ENCODE measurements around the gene ZNF620.
"Not testable (repeated sequence)": the region's sequence is repeated elsewhere in the genome, so short reads cannot be mapped to it uniquely, and the experiment has no call there.

The ZNF620 gene

DNA sequence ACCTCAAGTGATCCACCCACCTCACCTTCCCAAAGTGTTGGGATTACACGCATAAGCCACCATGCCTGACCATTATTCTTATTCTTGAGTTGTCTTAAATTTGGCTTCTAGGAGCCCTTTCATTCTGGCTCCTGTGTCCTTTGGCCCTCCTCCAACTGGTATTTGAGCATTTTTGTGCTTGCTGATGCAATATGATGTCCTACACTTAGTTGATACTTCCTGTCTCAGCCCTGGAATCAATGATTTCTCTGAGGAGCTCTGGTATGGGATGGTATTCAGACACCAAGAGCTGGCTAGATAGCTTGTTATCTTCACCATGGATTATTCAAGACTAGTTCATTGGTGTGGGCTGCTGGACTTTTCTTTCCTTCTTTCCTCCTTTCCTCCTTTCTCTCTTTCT, 44.3 kb downstream of the ZNF620 start:
- H3K9me3 ChIP-seq (ENCODE audit: control insufficient read depth, low read depth, low read length): peaks cover 5% of the 10 kb centered on the region
- H3K9ac ChIP-seq (ENCODE audit: low read length): no peak overlapping the region
- no peaks in the 10 kb centered on the region for H3K27me3 ChIP-seq (ENCODE audit: control insufficient read depth, insufficient read depth, low read length)
- H3K27ac ChIP-seq (ENCODE audit: low read length): no peak overlapping the region
- H3K4me1 ChIP-seq (ENCODE audit: control insufficient read depth, low read depth, low read length): no peaks in the 10 kb centered on the region
- no peak overlapping the region for H3K4me3 ChIP-seq (ENCODE audit: low read length)
- H3K36me3 ChIP-seq (ENCODE audit: control insufficient read depth, low read depth, low read length): no peaks in the 10 kb centered on the region

DNA sequence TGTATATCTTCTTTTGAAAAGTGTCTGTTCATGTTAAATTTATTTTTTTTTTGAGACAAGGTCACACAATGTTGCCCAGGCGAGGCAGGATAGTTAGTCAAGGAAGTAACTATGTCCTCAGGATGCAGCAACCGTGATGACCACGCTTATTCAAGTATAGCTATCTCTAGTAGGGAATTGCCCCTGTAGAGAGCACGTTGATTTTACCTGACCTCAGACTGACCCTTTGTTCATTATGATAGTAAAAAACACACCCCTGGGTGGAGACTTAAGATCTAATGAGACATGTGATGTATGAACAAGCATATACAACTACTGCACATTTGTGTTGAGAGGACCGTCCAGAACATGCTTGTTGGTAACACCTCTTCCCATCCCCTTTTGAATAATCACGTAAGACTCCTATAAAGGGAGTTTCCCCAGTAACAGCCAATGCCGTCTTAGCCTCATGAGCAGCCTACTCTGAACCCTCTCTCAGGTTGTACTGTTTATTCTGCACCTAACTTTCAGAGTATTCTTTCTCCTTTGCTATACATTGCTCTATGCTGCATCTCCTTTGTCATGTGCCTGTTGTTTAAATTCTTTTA, 51.8 kb downstream of the ZNF620 start:
- Histone ChIP-seq H3K27me3 (ENCODE audit: control insufficient read depth, insufficient read depth, low read length) (no peaks in the 10 kb centered on the region), H3K9ac (ENCODE audit: low read length) (no peak overlapping the region), H3K4me1 (ENCODE audit: control insufficient read depth, low read depth, low read length) (no peaks in the 10 kb centered on the region), H3K27ac (ENCODE audit: low read length) (no peak overlapping the region), H3K4me3 (ENCODE audit: low read length) (no peak overlapping the region), H3K9me3 (ENCODE audit: control insufficient read depth, low read depth, low read length) (no peaks in the 10 kb centered on the region), H3K36me3 (ENCODE audit: control insufficient read depth, low read depth, low read length) (no peaks in the 10 kb centered on the region)

DNA sequence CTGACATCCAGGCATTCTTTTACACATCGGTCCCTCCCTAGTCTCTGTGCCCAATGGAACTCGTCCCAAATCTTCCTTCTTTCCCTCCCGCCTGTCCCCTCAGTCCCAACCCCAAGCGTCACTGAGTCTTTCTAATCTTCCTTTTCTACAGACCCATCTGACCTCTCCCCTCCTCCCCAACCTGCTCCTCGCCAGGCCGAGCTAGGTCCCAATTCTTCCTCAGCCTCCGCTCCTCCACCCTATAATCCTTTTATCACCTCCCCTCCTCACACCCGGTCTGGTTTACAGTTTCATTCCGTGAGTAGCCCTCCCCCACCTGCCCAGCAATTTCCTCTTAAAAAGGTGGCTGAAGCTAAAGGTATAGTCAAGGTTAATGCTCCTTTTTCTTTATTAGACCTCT, 56.6 kb downstream of the ZNF620 start:
- not testable (repeated sequence) for H3K4me3 ChIP-seq (ENCODE audit: low read length); H3K27ac ChIP-seq (ENCODE audit: low read length); H3K9me3 ChIP-seq (ENCODE audit: control insufficient read depth, low read depth, low read length); H3K36me3 ChIP-seq (ENCODE audit: control insufficient read depth, low read depth, low read length); H3K9ac ChIP-seq (ENCODE audit: low read length); H3K27me3 ChIP-seq (ENCODE audit: control insufficient read depth, insufficient read depth, low read length)
- H3K4me1 ChIP-seq (ENCODE audit: control insufficient read depth, low read depth, low read length): peaks cover 11% of the 10 kb centered on the region

DNA sequence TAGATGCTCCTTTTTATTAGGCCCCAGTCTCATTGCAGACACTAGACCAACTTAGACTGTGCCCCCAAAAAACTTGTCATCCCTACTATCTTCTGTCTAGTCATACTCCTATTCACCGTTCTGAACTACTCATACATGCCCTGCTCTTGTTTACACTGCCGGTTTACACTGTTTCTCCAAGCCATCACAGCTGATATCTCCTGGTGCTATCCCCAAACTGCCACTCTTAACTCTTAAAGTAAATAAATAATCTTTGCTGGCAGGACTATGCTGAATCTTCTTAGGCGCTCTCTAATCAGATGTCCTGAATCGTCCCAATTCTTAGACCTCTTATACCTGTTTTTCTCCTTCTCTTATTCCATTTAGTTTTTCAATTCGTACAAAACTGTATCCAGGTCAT, 59.8 kb downstream of the ZNF620 start:
- H3K27me3 ChIP-seq (ENCODE audit: control insufficient read depth, insufficient read depth, low read length); H3K9me3 ChIP-seq (ENCODE audit: control insufficient read depth, low read depth, low read length); H3K4me3 ChIP-seq (ENCODE audit: low read length); H3K9ac ChIP-seq (ENCODE audit: low read length); H3K27ac ChIP-seq (ENCODE audit: low read length); H3K36me3 ChIP-seq (ENCODE audit: control insufficient read depth, low read depth, low read length): not testable (repeated sequence)
- peaks cover 11% of the 10 kb centered on the region for H3K4me1 ChIP-seq (ENCODE audit: control insufficient read depth, low read depth, low read length)

DNA sequence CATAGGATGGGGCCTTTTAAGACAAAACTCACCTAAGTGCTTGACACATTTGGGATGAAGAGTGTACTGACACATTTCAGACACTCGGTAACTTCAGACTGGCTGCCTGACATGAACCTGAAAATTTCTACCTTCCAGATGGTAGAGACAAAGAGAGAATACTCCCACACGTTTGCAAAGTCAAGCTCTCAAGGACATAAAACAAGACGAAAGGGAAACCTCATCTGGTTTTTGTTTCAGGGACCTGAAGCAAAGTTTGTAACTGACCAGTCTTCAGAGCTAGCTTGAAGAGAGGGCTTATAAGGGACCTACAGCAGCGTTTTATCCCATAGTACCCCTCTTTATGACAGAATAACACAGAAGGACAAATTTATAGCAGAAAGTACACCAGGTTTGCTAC, 60.9 kb downstream of the ZNF620 start:
- Histone ChIP-seq H3K9me3 (ENCODE audit: control insufficient read depth, low read depth, low read length) (no peaks in the 10 kb centered on the region), H3K9ac (ENCODE audit: low read length) (no peak overlapping the region), H3K4me3 (ENCODE audit: low read length) (no peak overlapping the region), H3K36me3 (ENCODE audit: control insufficient read depth, low read depth, low read length) (no peaks in the 10 kb centered on the region), H3K4me1 (ENCODE audit: control insufficient read depth, low read depth, low read length) (peaks cover 11% of the 10 kb centered on the region), H3K27me3 (ENCODE audit: control insufficient read depth, insufficient read depth, low read length) (no peaks in the 10 kb centered on the region), H3K27ac (ENCODE audit: low read length) (no peak overlapping the region)
